NCI-H1417 treated with DMSO at 0.1 percent for 48 hours (cell line): Measurements from ENCODE around the gene PLCH2.

Source experiments
- DNase-seq: peaks from one replicate; lab custom pipeline; 2025; lab: John Stamatoyannopoulos, UW

PLCH2 gene

DNA sequence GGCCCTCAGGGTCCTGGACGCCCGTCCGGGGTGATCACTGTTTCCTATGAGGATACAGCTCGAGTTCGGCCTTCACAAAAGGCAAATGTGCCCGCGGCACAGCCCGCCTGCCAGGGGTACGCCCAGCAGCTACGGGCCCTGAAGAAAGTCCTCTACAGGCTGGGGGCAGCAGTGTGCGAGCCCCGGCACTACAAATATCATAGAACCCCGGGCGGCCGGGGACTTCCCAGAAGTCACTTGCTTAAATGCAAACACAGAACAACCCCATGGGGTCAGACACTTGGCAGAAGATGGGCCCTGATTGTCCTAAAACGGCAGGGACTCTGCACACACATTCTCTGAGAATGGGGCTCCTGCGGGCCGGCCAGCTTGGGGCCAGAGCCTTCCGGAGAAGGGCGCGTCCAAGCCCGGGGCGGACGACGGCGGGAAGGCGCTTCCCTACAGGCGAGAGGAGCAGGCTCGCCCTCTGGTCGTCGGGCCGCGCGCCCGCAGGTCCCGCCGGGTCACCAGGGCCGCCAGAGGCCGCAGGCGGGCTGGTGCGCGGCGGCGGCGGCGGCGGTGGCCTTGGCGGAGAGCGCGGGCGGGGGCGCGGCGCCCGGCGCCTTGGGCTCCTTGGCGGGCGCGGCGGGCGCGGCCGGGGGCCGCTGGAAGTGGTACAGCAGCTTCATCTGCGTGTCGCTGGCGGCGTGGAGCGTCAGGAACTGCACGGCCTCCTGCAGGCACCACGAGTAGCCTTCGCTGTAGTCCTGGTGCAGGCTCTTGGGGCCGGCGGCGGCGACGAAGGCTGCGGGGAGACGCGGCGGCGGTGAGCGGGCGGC lies 53.1 kb downstream of the PLCH2 start:
- no peak for DNase-seq

DNA sequence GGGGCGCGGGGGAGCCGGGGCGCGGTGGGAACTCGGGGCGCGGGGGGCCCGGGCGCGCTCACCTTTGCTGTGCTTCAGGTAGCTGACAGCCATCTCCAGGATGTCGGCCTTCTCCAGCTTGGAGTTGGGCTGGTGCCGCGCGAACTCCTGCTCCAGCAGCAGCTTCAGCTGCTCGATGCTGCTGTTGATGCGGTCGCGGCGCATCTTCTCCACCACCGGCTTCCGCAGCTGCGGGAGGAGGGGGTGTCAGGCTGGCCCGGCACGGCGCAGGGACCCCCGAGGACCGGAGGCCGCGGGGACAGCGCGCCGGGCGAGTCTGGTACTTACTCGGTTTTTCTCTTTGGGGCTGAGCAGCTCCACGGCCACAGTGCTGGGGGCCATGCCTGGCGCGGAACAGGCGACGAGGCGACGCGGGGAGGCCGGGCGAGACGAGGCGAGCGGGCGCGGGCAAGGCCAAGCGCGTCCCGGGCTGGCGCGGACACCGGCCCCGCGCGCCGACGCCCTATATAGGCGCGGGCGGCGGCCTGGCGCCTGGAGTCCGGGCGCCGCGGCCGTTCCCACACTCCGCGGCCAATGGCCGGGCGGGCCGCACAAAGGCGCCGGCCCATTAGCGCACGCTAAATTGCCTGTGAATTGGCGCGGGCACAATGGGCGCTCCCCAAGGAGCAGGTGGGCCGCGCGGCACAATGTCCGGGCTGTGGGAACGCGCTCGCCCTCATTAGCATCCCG lies 53.9 kb downstream of the PLCH2 start, which contains the start of gene HES5:
HES5 (minus strand) TSS at position 480 of the 729 bp plus-strand sequence; CDS start at position 381, 99 bp downstream.
- DNase-seq, result no peak

DNA sequence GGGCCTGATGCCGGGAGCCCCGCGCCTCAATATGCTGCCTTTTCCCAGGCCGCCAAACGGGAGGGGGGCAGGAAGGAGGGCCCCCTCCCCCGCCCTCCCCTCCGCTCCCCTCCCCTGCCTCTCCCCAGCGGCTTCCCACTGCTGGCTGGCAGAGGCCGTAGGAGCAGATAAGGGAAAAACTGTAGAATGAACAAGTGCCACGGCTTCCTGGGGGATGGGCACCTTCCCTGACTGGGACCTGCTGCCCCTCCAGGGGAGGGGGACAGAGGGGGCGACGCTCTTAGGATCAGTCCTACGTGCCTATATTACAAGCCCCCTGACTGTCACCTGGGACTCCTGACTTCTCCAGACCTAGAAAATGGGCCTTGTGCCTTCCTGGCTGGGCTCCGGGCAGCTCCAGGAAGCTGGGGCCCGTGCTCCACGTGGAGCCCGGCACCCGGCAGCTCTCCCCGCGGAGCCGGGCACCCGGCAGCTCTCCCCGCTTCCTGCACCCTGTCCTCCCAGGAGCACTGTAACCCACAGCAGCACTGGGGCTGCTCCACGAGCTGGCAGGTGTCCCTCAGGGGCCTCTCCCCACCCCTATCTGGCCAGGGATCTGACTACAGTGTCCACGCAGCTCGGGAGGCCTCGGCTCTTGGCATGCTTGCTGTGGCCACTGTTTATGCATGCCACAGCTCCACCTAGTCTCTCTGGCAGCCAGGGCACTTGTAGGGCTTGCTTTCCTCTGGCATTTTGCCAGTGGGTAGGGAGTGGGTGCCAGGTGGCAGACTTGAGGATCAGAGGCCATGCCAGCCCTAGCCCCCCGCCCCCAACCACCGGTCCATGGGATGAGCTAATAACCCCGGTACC lies 54.6 kb downstream of the PLCH2 start:
- no peak for DNase-seq

DNA sequence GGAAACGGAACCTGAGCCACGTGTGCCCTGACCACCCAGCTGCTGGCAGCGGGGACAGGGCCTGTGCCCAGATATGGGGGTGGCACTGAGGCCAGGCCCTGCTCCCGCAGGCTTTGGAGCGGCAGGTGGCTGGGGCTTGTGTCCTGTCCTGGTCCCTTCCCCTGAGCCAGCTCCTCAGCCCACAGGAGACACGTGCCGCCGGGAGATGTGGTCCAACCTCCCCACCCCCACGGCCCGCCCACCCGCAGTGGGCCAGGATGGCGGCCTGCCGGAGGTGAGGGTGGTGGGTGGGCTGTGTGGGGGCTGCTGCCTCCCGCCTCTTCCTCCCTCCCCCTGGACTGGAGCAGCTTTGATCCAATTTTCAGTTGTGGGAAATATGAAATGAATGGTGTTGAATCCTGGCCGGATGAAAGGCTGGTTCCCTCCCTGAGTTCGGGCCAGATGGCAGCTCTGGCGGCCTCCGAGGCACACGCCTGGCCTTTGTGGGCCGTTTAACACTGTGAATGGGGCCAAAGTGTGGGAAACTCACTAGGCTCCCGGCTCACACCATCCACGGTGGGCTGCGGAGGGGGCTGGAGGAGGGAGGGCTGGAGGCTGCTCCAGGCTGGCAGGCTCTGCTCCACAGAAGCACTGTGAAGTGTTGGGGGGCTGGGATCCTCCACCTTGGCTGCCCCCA lies 56.5 kb downstream of the PLCH2 start:
- DNase-seq, result no peak

DNA sequence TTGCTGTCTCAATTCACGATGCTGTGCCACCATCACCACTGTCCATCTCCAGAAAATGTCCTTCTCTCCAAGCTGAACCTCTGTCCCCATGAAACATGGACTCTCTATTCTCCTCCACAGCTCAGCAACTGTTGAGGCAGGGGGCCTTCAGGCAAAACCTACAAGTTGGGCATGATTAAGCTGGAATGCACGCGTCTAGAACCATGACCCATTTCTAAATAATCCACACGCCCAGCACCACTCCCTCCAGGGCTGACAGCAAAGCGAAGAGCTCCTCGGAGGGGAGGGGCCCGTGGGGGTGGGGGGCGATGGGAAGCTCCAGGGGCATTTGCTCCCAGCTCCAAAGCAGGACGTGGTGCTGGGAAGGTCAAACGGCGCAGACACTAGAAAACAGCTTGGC lies 57.3 kb downstream of the PLCH2 start:
- no peak for DNase-seq

DNA sequence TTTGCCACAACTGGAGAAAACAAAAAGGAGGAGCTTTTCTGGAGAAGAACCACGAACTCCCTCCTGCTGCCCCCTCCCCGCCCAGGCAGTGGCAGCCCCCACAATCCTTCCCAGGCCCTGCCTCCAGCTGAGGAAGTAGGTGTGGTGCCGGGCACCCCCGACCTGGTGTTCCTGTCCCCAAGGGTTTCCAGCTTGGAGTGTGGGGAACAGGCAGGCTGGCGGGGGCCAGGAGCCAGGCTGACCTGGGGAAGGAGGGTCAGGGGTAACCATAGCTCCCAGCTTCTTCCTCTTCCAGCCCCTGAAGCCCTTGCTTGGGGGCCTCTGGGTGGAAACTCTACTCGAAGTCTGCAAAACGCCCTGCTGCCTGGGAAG lies 58.2 kb downstream of the PLCH2 start:
- DNase-seq, result no peak

DNA sequence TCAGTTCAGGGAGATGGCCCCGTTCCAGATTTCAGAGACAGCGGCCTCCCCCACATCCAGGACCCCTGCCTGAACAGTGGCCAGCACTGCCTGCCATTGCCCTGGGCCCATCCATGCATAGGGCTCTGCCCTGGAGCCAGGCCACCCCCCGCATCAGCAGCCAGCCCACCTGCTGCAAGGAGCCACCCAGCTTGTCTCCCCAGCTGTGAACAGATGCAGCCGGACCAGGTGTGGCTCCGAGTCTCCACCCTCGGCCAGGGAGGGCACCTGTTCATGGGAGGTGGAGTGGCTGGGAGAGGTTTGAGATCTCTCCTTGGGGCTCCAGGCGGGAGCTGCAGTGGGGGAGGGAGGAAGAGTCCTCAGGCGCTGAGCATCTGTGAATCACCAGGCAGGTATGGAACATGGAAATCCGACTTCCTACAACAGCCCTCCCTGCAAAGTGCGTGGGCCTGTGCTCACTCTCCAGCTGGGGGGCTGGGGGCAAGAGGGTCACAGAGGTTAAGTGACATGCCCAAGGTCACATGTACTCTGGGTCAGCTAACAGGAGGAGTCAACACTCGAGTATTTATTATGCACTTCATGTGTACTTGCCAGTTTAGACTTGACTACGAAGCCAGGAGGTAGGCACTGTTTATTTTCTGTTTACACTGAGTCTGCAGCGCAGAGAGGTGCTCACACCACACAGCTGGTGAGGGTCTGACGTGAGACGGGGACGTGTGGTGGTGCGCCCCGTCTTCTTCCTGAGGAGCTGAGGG lies 58.8 kb downstream of the PLCH2 start:
- DNase-seq, result no peak

DNA sequence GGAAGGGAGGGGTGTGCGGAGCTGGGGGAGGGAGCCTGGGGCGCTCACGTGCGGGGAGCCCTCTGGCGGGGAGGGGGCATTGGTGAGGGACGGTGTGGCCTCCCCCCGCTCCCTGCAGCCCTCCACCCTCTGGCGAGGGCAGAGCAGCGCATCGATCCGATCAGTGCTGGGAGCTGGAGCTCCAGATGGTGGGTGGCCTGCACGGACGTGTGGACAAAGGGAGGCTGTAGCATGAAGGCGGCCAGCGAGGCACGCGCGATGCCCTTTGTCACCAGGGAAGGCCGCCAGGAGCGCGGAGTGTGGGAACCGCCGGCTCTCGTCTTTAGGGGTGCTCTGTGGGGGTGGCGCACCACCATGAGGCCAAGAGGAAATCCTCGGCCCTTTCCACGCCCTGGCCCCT lies 59.4 kb downstream of the PLCH2 start:
- DNase-seq, result no peak

DNA sequence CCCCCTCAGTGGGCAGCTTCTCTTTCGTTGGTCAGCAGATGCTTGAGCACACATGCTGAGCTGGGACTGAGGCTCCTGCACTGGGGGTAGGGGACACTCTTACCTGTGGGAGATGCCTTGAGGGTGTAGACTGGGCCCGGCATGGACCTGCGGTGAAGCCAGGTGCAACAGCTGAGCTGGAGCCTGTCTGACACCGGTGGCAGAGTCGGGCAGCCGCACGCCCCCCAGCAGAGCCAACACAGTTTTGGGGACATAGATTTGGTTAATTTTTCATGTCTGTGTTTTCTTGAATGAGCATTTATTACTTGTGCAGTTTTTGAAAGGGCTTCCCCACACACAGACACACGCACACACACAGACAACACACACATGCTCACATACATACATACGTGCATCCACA lies 59.9 kb downstream of the PLCH2 start:
- DNase-seq, result no peak

DNA sequence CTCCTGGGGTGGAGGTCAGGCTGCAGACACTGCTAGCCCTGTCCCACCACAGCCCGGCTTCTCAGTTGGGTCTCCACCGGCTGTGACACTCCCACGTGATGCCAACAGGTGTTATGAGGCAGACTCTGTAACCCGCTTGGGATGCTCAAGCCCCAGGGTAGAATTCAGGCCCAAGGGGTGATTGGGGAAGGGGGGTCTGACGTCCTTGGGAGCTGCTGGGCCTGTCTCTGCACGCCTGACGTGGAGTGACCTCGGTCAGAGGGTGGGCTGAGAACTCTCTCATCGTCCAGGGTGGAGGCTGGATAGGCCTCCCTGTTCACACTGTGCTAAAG lies 61.7 kb downstream of the PLCH2 start:
- no peak for DNase-seq

DNA sequence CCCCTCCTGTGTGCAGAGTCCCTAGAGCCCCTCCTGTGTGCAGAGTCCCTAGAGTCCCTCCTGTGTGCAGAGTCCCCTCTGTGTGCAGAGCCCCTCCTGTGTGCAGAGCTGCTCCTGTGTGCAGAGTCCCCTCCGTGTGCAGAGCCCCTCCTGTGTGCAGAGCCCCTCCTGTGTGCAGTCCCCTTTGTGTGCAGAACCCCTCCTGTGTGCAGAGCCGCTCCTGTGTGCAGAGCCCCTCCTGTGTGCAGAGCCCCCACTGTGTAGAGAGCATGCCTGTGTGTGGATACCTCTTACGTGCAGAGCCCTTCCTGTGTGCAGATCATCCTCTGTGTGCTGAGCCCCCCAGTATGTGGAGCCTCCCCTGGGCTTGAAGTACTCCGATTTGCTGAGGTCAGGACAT lies 62.3 kb downstream of the PLCH2 start:
- DNase-seq, result no peak

DNA sequence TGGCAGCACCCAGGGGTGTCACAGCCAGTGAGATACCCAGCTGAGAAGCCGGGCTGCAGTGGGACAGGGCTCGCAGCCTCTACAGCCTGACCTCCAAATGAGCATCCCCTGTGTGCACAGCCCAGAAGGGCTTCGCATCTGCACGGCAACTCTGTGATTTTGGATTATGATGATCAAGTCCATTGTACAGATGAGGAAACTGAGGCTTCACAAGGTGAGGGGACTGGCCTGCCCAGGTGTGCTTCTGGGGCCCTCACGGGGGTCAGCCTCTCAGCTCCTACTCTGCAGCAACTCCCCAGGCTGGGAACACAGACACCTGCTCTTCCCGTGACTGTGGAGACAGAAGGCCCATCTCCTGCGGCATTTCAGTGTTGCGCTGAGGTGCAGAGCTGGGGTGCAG lies 62.8 kb downstream of the PLCH2 start:
- no peak for DNase-seq

DNA sequence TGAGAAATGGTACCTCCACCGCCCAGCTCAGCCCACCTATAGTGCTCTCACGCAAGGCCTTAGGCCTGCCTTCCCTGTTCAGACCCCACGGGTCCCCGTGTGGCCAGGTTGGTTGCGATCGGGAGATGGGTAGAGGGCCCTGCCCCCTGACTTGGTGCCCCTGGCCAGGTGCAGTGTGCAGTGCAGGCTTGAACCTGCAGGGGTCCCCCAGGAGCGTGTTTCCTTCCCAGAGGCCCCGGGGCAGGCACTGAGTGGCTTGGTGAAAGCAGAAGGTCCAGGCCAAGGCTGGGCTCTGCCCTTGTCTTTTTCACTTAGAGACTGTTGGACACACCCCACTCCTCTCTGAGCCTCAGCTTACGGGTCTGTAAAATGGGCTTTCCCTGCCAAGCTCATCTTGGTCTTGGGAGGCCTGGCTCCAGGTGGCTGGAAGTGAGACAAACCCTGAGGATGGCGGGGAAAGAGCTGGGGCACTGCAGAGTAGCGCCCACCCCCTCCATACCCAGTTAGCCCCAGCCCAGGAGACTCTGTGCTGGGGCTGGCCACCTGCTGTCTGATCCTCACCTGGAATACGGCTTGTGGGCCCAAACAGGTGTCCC lies 63.3 kb downstream of the PLCH2 start:
- no peak for DNase-seq

DNA sequence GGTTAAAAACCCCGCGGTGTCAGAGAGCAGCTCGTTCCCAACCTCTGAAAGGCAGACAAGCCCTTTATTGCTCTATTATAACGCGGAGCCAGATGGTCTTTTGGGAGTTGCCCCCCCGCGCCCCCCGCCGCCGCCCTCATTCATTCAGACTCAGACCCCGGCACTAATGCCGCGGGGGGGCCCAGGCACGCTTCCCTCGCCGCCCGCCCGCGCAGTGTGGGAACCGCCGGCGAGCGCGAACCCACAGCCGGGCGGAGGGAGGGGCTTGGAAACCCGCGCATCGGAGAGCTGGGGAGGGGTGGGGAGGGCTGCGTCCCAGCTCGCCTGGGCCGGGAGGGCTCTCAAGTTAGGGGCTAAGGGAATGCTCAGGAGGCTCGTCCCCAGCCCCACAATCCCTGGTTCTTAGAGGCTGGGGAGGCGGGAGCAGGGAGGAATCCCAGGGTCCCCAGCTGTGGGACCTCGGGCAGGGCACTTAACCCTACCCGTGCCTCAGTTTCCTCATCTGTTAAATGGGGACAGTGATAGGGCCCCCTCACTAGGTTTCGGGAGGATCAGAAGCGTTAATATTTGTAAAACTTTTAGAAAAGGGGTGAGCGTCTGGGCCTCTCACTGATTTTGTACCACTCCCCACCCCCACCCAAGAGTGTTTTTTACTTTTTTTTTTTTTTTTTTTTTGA lies 64.9 kb downstream of the PLCH2 start:
- DNase-seq, result no peak

DNA sequence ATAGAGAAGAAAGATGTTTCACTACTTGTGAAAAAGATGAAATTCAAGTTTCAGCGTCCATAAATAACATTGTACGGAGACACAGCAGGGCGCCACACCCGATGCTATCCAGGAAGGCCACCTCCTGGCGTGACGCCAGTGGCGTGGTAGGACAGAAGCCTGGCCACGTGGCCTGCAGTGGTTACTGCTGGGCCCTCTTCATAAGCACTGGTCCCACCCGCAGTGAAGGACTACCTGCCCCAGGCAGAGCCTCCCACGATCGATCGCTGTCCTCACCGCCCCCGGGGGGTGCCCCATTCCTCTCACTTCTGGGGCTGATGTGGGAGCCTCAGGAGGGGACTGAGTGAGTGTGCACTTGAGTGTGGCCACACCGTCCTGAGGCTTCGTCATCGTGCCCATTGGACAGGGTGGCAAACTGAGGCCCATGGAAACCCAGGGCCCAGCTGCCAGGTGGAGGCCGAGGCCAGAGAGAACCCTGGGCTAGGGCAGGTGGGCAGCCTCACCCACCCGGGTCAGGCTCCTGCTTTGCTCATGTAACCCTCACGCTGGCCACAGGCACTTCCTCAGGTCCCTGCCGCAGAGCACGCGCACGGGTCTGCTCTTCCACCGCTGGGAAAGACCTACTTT lies 65.6 kb downstream of the PLCH2 start:
- DNase-seq, result no peak

DNA sequence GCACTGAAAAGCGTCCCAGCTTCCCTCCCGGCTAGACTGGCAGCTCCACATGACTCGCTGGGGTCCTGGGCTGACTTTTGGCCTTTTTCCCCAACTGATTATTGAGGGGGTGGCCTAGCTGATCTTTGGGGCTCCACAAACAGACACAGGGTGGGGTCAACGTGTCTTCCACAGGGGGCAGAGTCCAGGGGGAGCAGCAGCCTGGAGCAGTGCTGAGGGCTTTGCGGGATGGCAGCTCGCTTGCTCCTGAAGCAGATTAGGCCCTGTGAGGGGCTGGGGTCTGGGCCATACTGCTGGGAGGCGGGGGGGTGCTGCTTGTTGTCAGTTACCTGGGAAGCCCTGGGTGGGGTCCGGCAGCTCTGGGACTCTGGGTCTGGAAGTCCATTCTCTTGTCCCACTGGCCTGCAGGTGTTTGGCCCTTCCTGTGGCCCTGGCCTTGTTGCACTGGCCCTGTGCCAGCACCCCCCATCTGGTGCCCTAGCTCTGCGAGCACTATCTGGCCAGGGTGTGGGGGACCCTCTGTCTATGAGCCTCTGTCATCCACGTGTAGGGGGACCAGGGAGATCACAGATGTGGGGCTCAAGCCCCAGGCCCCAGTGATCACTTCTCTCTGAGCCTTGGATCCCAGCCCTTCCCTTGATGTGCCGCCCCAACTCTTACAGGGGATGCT lies 66.3 kb downstream of the PLCH2 start:
- DNase-seq, result no peak

DNA sequence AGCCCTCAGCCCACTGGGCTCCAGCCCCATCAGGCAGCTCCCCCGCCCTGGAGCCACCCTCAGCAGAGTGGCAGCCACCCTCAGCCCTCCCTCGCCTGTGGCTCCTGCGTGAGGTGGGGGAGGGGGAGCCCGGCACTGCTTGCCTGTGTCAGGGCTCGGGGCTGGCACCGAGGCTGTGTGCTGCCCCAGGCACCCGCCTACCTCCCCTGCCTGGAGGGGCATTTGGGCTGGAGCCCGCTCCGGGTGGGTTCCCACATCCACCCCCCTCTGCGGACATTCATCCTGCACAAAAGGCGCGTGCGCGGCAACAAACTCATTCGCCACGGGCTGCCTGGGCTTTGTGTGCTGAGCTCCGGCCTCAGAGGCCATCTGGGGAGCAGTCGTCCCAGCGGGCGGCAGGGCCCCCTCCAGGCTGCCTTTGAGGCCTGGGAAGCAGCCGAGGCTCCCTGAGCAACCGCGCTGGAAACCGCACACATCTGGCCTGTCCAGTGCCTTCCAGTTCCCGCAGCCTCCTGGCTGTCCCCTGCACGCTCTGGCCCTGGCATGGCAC lies 67.5 kb downstream of the PLCH2 start:
- no peak for DNase-seq

DNA sequence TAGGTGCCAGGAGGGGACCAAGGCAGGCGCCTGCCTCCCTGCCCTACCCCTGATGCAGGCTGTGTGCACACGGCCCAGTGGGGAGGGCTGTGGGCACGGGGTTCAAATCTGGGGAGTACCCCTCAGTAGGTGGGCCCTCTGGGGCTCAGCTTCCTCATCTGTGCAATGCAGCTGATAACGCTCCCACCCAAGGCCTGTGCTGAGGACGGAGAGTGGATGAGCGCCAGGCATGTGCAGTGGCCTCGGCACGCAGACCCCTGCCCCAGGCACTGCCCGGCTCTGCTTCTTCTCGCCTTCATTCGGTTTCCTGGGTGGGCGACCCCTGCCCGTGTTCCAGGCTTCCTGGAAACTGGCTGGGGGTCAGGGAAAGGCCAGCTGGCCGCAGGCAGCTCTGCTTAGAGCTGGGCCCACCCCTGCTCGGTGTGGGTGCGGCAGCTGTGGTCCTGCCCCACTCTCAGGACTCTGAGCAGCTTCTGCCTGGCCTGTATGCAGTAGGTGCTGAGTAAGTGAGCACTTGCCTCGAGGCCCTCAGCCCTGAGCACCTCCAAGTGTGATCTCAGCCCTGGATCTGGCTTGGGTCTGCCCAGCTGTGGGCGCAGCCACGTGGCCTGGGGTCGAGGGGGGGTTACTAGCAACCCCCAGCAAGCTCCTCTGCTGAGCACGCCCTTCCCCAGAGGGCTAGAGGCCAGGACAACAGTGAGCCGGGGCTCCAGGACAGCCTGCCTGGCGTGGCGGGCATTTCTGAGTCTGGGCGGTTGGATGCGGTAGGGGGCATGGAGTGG lies 68.2 kb downstream of the PLCH2 start:
- no peak for DNase-seq
